Calu3 (cell line): ENCODE measurements around the gene FAM174C. TPM values are rescaled to one million over a fixed set of nuclear protein-coding genes. Genes with fewer than 3 reads are reported as not detected.
A peak's percentile ranks its signal among the peaks of the same experiment; 100 is the strongest.

ENCODE experiments used
- BruUV-seq: library from RNA; stranded (reverse); fragments of 400-500 nt; replicated peaks from 2 replicates; lab custom pipeline; 2021; lab: Mats Ljungman, UMichigan
- CTCF ChIA-PET: fragments of 300-600 bp; sonication (Branson Sonifier 250); formaldehyde crosslinking; loops from one replicate; lab custom pipeline; 2022; ENCODE audit warnings: antibody characterized with exemption; lab: Charles Lee
- DNase-seq: peaks from one replicate; pipeline ENCODE4 v3.0.0; 2022
- H3K27ac Mint-ChIP-seq: one replicate; pipeline ENCODE4 v1.8.0; 2022; ENCODE audit warnings: mixed read lengths; ENCODE audit not compliant: unreplicated experiment
- H3K27me3 Mint-ChIP-seq: one replicate; pipeline ENCODE4 v1.8.0; 2022; ENCODE audit warnings: mixed read lengths; ENCODE audit not compliant: unreplicated experiment
- H3K36me3 Mint-ChIP-seq: one replicate; pipeline ENCODE4 v1.8.0; 2022; ENCODE audit warnings: mild to moderate bottlenecking, moderate library complexity, mixed read lengths; ENCODE audit not compliant: insufficient read depth, unreplicated experiment
- H3K4me1 Mint-ChIP-seq: one replicate; pipeline ENCODE4 v1.8.0; 2022; ENCODE audit warnings: mild to moderate bottlenecking, low read depth, mixed read lengths; ENCODE audit not compliant: unreplicated experiment
- H3K4me3 Mint-ChIP-seq: one replicate; pipeline ENCODE4 v1.8.0; 2022; ENCODE audit warnings: mild to moderate bottlenecking, low read depth, moderate library complexity, mixed read lengths; ENCODE audit not compliant: unreplicated experiment
- H3K9me3 Mint-ChIP-seq: one replicate; pipeline ENCODE4 v1.8.0; 2022; ENCODE audit warnings: low read depth, mixed read lengths; ENCODE audit not compliant: unreplicated experiment
- CTCF ChIP-seq: fragments of 200-600 bp; IDR thresholded peaks from one replicate; pipeline ENCODE4 v1.8.0; 2022; ENCODE audit warnings: antibody characterized with exemption; ENCODE audit not compliant: unreplicated experiment
- intact Hi-C: fragments of 100-400 bp; cut with micrococcal nuclease; formaldehyde crosslinking; loops from one replicate; pipeline ENCODE4 v1.10.0; 2022; ENCODE audit not compliant: unreplicated experiment
- total RNA-seq: library from RNA; stranded (reverse); gene quantifications from 2 replicates; pipeline ENCODE4 v1.2.3, GENCODE V29; 2022

The FAM174C gene
- total RNA-seq, 1 experiment from 2014 or later, result 34.4 TPM

- no TSS peak for BruUV-seq
- TF ChIP-seq CTCF, result no peak
- Mint-ChIP-seq H3K36me3 (no peaks in the 10 kb centered on the region), H3K4me3 (no peak overlapping the region), H3K4me1 (no peaks in the 10 kb centered on the region), H3K27me3 (peaks cover 54% of the 10 kb centered on the region), H3K9me3 (no peaks in the 10 kb centered on the region), H3K27ac (no peak overlapping the region)
- intact Hi-C loops, result no loop called here
- CTCF ChIA-PET, result no interaction called here
- no peak for DNase-seq
Measured at GRCh38 chr19:1321539-1321938, 46.2 kb downstream of the FAM174C start.

GRCh38 chr19:1322198-1322981, 47.1 kb downstream of the FAM174C start:
- intact Hi-C loops, result no loop called here
- H3K27ac Mint-ChIP-seq, result no peak overlapping the region

GRCh38 chr19:1324249-1324805, 49.0 kb downstream of the FAM174C start:
- H3K9me3 Mint-ChIP-seq, result no peaks in the 10 kb centered on the region
- H3K4me1 Mint-ChIP-seq, result no peaks in the 10 kb centered on the region
- CTCF ChIA-PET, result no interaction called here
- BruUV-seq, result no TSS peak
- no peak overlapping the region for H3K4me3 Mint-ChIP-seq
- no peaks in the 10 kb centered on the region for H3K36me3 Mint-ChIP-seq
- H3K27me3 Mint-ChIP-seq, result peaks cover 42% of the 10 kb centered on the region
- no peak for TF ChIP-seq CTCF
- intact Hi-C loops, result no loop called here
- no peak for DNase-seq
- H3K27ac Mint-ChIP-seq, result no peak overlapping the region

More at GRCh38 chr19:1322198-1322981, 47.1 kb downstream of the FAM174C start:
- CTCF ChIA-PET, result no interaction called here
- no peak for TF ChIP-seq CTCF
- Mint-ChIP-seq H3K36me3 (no peaks in the 10 kb centered on the region), H3K4me3 (no peak overlapping the region), H3K27me3 (peaks cover 48% of the 10 kb centered on the region), H3K9me3 (no peaks in the 10 kb centered on the region), H3K4me1 (no peaks in the 10 kb centered on the region)
- no TSS peak for BruUV-seq
- DNase-seq, result no peak

GRCh38 chr19:1324806-1325567, 49.7 kb downstream of the FAM174C start:
- H3K27ac Mint-ChIP-seq, result no peak overlapping the region
- CTCF ChIA-PET, result no interaction called here
- intact Hi-C loops, result no loop called here
- no peak overlapping the region for H3K4me3 Mint-ChIP-seq
- TF ChIP-seq CTCF, result no peak
- DNase-seq, result peak; percentile 29
- no peaks in the 10 kb centered on the region for H3K9me3 Mint-ChIP-seq
- no TSS peak for BruUV-seq
- no peaks in the 10 kb centered on the region for H3K36me3 Mint-ChIP-seq
- H3K4me1 Mint-ChIP-seq, result no peaks in the 10 kb centered on the region
- H3K27me3 Mint-ChIP-seq, result peaks cover 42% of the 10 kb centered on the region
